Tibial nerve (tissue), 4 donors: ENCODE measurements around the gene RASSF8. TPM values are rescaled to one million over a fixed set of nuclear protein-coding genes. Genes with fewer than 3 reads are reported as not detected.

Experiments
- DNase-seq, 2 donors: peaks; one replicate each; pipeline ENCODE4 v3.0.0-alpha.2; 2019; ENCODE audit warnings: low spot score in 2 of 2
- H3K27ac ChIP-seq, 4 donors: fragments of 200-600 bp; sonication (generic) in 3 of 4; one replicate each; pipeline ENCODE4 v1.5.1; 2017 to 2019; ENCODE audit warnings: mild to moderate bottlenecking in 1 of 4
- H3K27me3 ChIP-seq, 2 donors: fragments of 200-600 bp; sonication (generic) in 1 of 2; one replicate each; pipeline versions ENCODE4 v1.5.1 to v1.6.0; 2017 to 2019
- H3K36me3 ChIP-seq, 3 donors: fragments of 200-600 bp; sonication (generic); one replicate each; pipeline ENCODE4 v1.5.1; 2018 to 2019
- H3K4me1 ChIP-seq, 4 donors: fragments of 200-600 bp; sonication (generic) in 3 of 4; one replicate each; pipeline ENCODE4 v1.5.1; 2017 to 2019
- H3K4me3 ChIP-seq, 4 donors: fragments of 200-600 bp; sonication (generic) in 3 of 4; one replicate each; pipeline ENCODE4 v1.5.1; 2017 to 2019; ENCODE audit warnings: mild to moderate bottlenecking in 1 of 4, moderate library complexity in 1 of 4
- H3K9me3 ChIP-seq, 4 donors: fragments of 200-600 bp; sonication (generic) in 3 of 4; one replicate each; pipeline ENCODE4 v1.5.1; 2017 to 2019
- EP300 ChIP-seq, 2 donors: sonication (generic); formaldehyde crosslinking; IDR thresholded peaks; one replicate each; pipeline ENCODE4 v1.6.1; 2017; ENCODE audit warnings: antibody characterized with exemption in 2 of 2, mild to moderate bottlenecking in 1 of 2
- POLR2A ChIP-seq, 2 donors: fragments of 450-650 bp; IDR thresholded peaks; one replicate each; pipeline ENCODE4 v1.6.1; 2017; ENCODE audit warnings: antibody characterized with exemption in 2 of 2, mild to moderate bottlenecking in 2 of 2, moderate library complexity in 2 of 2
- WGBS, 2 donors: methylation state at CpG; one replicate each; pipeline ENCODE4 v1.1.5; 2018; 5-methylcytosine and 5-hydroxymethylcytosine counted together
- total RNA-seq, 4 donors: library from RNA; depleted of rRNA; stranded (reverse); fragments of >200 nt; gene quantifications; one replicate each; pipeline ENCODE4 v1.1.0, GENCODE V29; 2016
- TF ChIP-seq, protein P1 (sequence below), 5 experiments: fragments of 200-600 bp in 3 of 5; fragments of 450-650 bp in 2 of 5; sonication (generic) in 3 of 5; IDR thresholded peaks; one replicate each; pipeline ENCODE4 v1.5.1; 2016 to 2019; ENCODE audit warnings: antibody characterized with exemption in 5 of 5, mild to moderate bottlenecking in 3 of 5, moderate library complexity in 2 of 5

RASSF8 gene
- total RNA-seq, 4 donors from 2014 or later, result 42.9 to 87.2 (median 76.1) TPM

GRCh38 chr12:26102953-26103352 lies 144.5 kb downstream of the RASSF8 start:
- no peak for TF ChIP-seq EP300 (IDR thresholded peaks at IDR 0.05)
- TF ChIP-seq, protein P1, sequence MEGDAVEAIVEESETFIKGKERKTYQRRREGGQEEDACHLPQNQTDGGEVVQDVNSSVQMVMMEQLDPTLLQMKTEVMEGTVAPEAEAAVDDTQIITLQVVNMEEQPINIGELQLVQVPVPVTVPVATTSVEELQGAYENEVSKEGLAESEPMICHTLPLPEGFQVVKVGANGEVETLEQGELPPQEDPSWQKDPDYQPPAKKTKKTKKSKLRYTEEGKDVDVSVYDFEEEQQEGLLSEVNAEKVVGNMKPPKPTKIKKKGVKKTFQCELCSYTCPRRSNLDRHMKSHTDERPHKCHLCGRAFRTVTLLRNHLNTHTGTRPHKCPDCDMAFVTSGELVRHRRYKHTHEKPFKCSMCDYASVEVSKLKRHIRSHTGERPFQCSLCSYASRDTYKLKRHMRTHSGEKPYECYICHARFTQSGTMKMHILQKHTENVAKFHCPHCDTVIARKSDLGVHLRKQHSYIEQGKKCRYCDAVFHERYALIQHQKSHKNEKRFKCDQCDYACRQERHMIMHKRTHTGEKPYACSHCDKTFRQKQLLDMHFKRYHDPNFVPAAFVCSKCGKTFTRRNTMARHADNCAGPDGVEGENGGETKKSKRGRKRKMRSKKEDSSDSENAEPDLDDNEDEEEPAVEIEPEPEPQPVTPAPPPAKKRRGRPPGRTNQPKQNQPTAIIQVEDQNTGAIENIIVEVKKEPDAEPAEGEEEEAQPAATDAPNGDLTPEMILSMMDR (IDR thresholded peaks at IDR 0.05), result no peak
- no peak for TF ChIP-seq POLR2A (IDR thresholded peaks at IDR 0.05)
- Histone ChIP-seq H3K9me3 (no peaks in the 10 kb centered on the region), H3K27me3 (no peaks in the 10 kb centered on the region), H3K4me1 (no peaks in the 10 kb centered on the region), H3K27ac (no peak overlapping the region), H3K36me3 (no peaks in the 10 kb centered on the region), H3K4me3 (no peak overlapping the region)
- WGBS, 2 donors, result 71 to 76% methylated on average over 5 of the region's 5 CpGs
- no peak for DNase-seq

GRCh38 chr12:26106347-26106746 lies 147.9 kb downstream of the RASSF8 start:
- Histone ChIP-seq H3K9me3 (no peaks in the 10 kb centered on the region), H3K4me3 (no peak overlapping the region), H3K27me3 (no peaks in the 10 kb centered on the region), H3K4me1 (peaks cover 0 to 6% (median 0%) of the 10 kb centered on the region in 4 donors), H3K36me3 (no peaks in the 10 kb centered on the region), H3K27ac (no peak overlapping the region)
- TF ChIP-seq, protein P1 (IDR thresholded peaks at IDR 0.05), result no peak
- TF ChIP-seq EP300 (IDR thresholded peaks at IDR 0.05), result no peak
- no peak for TF ChIP-seq POLR2A (IDR thresholded peaks at IDR 0.05)
- 46 to 49% methylated on average over 4 of the region's 4 CpGs for WGBS, 2 donors
- no peak for DNase-seq

- TF ChIP-seq, protein P1 (IDR thresholded peaks at IDR 0.05), result no peak
- no peak for TF ChIP-seq EP300 (IDR thresholded peaks at IDR 0.05)
- no peak for TF ChIP-seq POLR2A (IDR thresholded peaks at IDR 0.05)
- Histone ChIP-seq H3K27me3 (no peaks in the 10 kb centered on the region), H3K27ac (peak overlapping the region in 2 of 4 donors; percentile 56 to 76), H3K4me1 (peaks cover 0 to 18% (median 4%) of the 10 kb centered on the region in 4 donors), H3K9me3 (no peaks in the 10 kb centered on the region), H3K36me3 (no peaks in the 10 kb centered on the region), H3K4me3 (no peak overlapping the region)
- 83 to 86% methylated on average over 2 of the region's 2 CpGs for WGBS, 2 donors
- DNase-seq, result no peak
These were observed 150.4 kb downstream of the RASSF8 start for GRCh38 chr12:26108915-26109314.

GRCh38 chr12:26109343-26109881 lies 150.9 kb downstream of the RASSF8 start:
- TF ChIP-seq EP300 (IDR thresholded peaks at IDR 0.05), result peak in 1 of 2 donors; percentile 44
- TF ChIP-seq, protein P1 (IDR thresholded peaks at IDR 0.05), result no peak
- WGBS, 2 donors, result 60 to 67% methylated on average over 10 of the region's 10 CpGs

GRCh38 chr12:26112232-26112631 lies 153.8 kb downstream of the RASSF8 start:
- no peaks in the 10 kb centered on the region for H3K9me3 ChIP-seq
- H3K4me1 ChIP-seq, result peaks cover 3 to 45% (median 10%) of the 10 kb centered on the region in 4 donors
- TF ChIP-seq, protein P1 (IDR thresholded peaks at IDR 0.05), result no peak
- TF ChIP-seq POLR2A (IDR thresholded peaks at IDR 0.05), result no peak
- no peak for TF ChIP-seq EP300 (IDR thresholded peaks at IDR 0.05)
- H3K36me3 ChIP-seq, result no peaks in the 10 kb centered on the region
- peak overlapping the region in 2 of 4 donors; percentile 93 to 95 for H3K27ac ChIP-seq
- DNase-seq, result no peak
- no peak overlapping the region for H3K4me3 ChIP-seq
- WGBS, 2 donors, result 78 to 79% methylated on average over 6 of the region's 6 CpGs
- no peaks in the 10 kb centered on the region for H3K27me3 ChIP-seq

More at GRCh38 chr12:26109343-26109881, 150.9 kb downstream of the RASSF8 start:
- no peaks in the 10 kb centered on the region for H3K9me3 ChIP-seq
- peaks cover 0 to 18% (median 4%) of the 10 kb centered on the region in 4 donors for H3K4me1 ChIP-seq
- peak in 1 of 2 donors; percentile 61 for DNase-seq
- H3K27me3 ChIP-seq, result no peaks in the 10 kb centered on the region
- H3K4me3 ChIP-seq, result no peak overlapping the region
- no peaks in the 10 kb centered on the region for H3K36me3 ChIP-seq
- H3K27ac ChIP-seq, result peak overlapping the region in 2 of 4 donors; percentile 56 to 76
